GM19463 (cell line): ENCODE data around the gene PPP1R37.

Experiments used
- ATAC-seq: cut with Tn5 transposase; IDR thresholded peaks from one replicate; pipeline ENCODE4 v1.9.1; 2021; ENCODE audit warnings: mild to moderate bottlenecking, moderate library complexity; ENCODE audit not compliant: unreplicated experiment

Gene PPP1R37

GRCh38 chr19:45113628-45114027, 20.6 kb downstream of the PPP1R37 start:
- no peak for ATAC-seq

DNA sequence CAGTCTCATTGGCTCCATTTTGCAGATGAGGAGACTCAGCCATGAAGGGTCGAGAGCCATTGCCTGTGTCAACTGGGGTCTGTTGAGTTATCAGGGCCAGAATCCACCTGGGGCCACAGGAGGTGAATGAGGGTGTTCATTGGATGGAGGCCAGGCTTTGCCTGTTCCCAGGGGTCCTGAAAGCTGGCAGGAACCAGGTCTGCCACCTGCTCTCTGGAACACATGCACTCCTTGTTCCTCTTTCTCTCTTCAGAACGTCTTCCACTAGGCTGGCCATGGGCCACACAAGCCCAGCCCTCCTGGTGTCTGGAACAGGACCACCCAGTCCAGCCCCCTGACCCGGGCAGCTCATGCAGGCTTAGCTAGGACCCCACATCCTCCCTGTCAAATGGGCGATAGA, 21.1 kb downstream of the PPP1R37 start:
- no peak for ATAC-seq

DNA sequence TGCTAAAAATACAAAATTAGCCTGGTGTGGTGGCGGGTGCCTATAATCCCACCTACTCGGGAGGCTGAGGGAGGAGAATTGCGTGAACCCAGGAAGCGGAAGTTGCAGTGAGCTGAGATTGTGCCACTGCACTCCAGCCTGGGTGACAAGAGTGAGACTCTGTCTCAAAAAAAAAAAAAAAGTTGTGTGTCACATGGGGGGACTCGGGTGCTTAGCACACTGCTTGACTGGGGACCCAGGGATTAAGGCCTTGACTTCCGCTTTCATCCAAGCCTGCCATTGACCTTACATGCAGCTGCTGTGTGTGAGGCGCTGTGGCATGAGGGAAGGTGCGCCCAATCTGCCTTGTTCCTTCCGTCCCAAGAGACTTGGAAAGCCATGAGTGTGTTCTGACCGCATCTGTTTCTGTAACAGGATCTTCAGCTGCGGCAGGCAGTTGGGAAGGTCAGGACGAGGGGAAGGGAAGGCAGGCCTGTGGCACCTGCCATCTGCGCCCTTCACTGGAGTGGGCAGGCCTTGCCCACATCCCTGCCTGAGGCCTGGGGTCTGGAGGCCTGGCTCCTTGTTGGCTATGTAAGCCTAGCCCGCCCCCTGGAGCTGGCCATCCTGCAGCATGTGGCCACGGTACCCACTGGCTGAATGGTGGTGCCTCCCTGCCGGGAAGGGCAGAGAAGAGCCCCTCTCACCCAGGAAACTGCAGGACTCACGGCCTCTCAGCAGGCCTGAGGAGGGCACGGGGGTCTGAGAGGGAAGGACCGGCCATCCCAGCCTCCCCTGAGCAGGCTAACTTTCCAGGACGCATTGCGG, 23.0 kb downstream of the PPP1R37 start:
- ATAC-seq: no peak

DNA sequence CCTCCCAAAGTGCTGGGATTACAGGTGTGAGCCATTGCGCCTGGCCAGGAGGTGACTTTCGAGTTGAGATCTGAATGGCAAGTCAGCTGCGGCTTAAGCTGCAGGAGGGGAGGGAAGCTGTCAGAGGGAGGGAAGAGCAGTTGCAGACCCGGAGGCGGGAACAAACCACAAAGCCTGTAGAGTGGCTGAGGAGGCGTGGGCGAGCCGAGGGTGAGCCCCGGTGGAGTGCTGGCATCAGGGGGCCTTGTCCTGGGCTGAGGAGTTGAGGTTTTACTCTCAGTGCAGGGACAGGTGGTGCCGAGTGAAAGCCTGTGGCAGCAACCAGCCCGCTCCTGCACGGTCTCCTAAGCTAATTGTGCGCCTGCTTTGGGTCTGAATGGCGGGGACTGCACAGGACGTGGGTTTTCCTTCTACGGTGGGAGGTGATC, 24.2 kb downstream of the PPP1R37 start:
- peak; percentile 47 for ATAC-seq

- ATAC-seq: no peak
Observed at GRCh38 chr19:45117671-45118070, 24.7 kb downstream of the PPP1R37 start.

DNA sequence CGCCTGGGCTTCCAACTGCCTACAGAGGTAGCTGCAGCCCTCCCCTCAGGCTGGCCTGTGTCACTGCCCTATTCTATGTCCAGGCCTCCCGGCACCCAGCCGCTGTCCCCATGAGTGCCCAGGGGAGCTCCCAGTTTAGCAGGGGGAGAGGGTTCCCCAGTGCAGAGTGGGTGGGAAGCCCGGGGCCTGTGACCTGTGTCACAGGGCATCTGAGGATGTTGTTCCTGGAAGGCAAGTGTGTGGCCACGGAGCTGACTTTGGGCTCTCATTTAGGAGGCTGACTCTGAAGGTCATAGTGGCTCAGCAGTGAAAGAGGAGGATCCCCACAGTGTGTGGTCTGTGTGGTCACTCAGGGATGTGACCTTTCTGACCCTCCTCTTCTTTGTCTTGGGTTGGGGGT, 25.1 kb downstream of the PPP1R37 start:
- ATAC-seq: no peak

DNA sequence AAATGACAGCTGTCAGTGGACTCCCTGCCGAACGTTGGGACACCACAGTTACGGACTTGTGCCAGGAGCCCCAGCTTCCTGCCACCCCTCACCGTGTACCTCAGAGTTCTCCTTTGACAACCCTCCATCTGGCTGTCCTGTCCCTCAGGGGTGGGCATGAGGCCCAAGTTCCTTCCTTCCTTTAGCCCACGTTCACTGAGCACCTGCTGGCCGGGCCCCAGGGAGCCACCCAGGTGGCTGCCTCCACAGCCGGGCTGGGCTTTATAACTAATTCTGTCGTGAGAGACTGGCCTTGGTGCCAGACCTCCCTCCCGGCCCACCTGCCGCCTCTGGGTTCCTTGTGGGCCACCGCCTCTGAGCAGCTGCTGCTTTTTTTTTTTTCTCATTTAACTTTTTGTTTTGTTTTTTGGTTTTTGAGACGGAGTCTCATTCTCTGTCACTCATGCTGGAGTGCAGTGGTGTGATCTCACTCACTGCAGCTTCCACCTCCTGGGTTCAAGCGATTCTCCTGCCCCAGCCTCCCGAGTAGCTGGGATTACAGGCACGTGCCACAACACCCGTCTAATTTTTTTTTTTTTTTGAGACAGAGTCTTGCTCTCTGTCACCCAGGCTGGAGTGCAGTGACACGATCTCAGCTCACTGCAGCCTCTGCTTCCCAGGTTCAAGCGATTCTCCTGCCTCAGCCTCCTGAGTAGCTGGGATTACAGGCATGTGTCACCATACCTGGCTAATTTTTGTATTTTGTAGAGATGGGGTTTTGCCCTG, 25.8 kb downstream of the PPP1R37 start:
- peak; percentile 40 for ATAC-seq

- no peak for ATAC-seq
Observed at GRCh38 chr19:45119582-45119981, 26.6 kb downstream of the PPP1R37 start.

DNA sequence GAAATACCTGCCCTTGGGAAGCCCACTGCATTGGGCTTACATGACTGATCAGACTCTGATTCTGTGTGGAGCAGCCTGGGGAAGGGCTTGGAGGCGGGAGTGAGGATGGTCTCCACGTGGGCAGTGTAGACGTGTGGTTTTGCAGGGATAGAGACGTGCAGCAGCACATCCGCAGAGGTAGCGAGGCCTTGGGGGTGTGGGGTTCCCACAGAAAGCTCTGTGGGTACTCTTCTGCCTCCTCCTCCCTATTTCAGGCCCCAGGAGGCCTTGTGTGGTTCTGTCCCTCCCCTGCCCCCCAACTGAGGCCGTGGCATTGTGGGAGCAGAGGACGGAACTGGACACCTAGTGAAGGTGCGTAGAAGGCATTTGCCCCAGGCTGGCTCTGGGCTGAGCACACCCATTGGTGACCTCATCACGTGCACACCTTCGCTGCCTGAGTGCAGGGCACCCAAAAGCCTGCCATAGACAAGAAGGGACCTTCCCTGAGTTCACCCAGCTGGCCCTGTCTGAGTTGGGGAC, 28.9 kb downstream of the PPP1R37 start:
- no peak for ATAC-seq

DNA sequence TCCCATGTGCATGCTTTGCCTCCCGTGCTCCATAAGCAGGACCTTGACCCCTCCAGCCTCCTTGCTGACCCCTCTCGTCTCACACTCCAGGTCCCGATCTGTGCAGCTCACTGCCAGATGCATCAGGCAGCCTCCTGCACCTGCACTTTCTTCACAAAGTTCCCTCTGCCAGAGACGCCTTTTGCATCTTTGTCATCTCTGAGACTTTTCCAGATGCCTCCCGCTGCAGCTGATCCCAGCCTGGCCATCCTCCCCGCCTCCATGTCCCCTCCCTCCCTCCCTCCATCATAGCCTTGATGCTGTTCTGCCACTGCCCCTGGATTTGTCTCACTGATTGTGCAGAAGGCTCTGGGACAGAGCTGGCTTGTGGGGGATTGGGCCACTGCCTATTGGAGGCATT, 29.9 kb downstream of the PPP1R37 start:
- ATAC-seq: no peak

- no peak for ATAC-seq
Observed at GRCh38 chr19:45123440-45123850, 30.5 kb downstream of the PPP1R37 start.

DNA sequence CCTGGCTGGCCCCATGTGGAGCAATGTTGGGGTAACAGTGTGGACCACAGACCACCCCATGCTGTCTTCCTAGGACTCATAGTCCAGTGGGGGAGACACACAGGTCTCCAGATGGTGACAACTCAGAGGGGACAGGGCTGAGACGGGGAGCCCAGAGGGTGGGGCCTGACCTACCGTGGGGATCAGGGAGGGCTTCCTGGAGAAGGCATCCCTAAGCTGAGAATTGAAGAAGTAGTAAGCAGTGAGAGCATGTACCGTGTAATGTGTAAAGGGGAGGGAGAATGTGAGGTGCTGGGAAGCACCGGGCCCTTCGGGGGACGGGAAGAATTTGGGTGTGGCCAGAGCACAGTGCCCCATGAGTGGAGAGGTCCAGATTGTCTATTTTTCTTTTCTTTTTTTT, 31.0 kb downstream of the PPP1R37 start:
- ATAC-seq: no peak

DNA sequence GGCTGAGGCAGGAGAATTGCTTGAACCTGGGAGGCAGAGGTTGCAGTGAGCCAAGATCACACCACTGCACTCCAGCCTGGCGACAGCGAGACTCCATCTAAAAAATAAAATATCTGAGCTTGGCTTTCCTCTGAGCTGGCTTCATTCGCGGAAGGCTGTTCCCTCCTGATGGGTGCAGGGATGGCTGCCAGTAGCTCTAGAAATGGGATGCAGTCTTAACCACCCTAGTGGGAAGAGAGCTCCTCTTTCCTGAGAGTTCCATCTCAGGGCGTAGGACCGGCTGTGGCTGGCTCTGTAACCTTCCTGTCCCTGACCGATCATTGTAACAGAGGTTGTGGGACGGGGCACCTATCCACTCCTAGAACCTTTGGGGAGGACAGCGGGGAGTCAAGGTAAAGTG, 32.4 kb downstream of the PPP1R37 start:
- no peak for ATAC-seq

DNA sequence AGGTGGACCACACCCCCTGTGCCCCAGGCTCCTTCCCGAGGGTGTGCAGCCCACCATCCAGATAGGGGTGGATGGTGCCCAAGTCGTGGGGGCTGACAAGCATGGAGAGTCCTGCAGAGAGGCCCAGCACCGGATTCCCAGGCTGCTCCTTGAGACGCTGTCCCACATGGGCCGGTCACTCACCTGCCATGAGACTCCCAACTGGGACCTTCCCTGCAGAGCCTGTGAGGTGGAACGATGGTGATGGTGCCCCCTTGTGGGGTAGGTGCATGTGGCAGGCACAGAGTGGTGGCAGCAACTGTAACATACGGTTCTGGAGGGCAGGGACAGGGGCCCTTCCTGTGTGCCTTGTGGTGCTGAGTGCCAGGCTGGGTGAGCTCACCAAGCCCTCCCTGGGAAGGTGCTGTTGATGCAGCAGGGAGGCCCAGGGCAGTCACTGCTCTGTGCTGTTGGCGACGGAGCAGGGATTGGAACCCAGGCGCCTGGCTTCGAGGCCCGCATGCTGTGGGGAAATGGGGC, 33.1 kb downstream of the PPP1R37 start:
- ATAC-seq: no peak

- no peak for ATAC-seq
Observed at GRCh38 chr19:45126654-45127053, 33.7 kb downstream of the PPP1R37 start.

DNA sequence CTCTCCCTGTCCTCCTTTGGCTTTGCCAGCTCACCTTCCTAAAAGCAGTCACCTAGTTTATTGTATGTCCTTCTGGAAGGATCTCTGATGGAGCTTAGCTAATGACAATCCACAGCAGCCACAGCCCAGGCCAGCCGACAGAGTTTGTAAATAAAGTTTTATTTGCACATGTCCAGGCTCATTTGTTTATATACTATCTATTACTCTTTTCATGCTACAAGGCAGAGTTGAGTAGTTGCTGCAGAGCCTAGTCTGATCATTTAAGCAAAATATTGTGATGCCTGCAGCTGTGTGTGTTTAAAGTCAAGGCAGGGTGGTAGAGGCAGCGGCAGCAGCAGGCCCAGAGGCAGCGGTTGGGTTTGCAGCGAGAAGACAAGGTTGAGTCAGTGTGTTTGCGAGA, 35.2 kb downstream of the PPP1R37 start:
- no peak for ATAC-seq

GRCh38 chr19:45128806-45129205, 35.8 kb downstream of the PPP1R37 start:
- ATAC-seq: no peak

DNA sequence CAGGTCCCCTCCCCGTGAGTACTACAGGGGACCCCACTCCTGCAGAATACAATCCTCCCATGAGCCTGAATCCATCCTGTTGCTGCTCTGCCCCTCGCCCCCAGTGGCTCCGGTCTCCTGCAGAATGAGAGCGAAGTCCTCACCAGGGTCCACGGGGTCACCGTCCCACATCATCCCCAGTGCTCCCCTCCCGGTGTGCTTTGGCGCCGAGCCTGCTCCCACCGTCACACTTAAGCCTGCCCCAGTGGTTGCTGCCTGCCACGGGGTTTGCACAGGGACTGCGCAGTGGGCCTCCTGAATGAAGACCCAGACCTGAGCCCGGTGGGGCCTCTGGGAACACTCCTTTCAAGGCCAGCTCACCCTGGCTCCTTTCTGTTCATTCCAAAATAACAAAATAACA, 37.3 kb downstream of the PPP1R37 start:
- ATAC-seq: no peak

GRCh38 chr19:45130888-45131615, 38.1 kb downstream of the PPP1R37 start:
- no peak for ATAC-seq

- no peak for ATAC-seq
Observed at GRCh38 chr19:45133661-45134060, 40.7 kb downstream of the PPP1R37 start.
